ENCODE measurements around the gene MUCL1.
"Not testable (repeated sequence)": the region's sequence is repeated elsewhere in the genome, so short reads cannot be mapped to it uniquely, and the experiment has no call there.

Gene MUCL1, protein sequence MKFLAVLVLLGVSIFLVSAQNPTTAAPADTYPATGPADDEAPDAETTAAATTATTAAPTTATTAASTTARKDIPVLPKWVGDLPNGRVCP

DNA sequence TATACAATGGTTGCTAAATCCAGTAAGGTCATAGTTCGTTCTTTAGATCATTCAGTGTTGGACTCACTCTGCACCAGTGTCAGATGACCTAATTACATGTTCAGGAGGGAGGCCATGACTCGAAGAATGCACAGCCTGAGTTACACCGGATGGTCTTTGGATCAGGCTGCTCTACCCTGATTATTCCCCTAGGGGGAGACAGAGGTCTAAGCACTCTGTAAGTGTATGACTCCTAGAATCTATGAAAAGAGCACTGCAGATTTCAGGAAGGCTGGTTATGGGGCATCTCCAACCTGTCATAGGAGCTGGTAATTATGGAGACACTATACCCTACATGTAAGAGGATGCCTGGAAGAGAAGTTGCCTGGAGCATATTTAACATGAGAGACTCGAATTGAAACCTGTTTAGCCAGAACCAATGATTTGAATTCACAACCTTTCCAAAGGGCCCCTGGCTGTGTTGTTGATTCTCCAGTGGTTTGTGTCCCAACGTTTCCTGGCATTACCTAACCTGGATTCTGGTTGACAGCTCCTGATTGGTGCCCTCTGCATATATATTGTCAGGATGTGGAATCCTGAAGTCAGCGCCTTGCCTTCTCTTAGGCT is at the start of gene MUCL1:
MUCL1 (plus strand) TSS at position 584 of the 606 bp plus-strand sequence. CDS start 67 bp downstream, outside the sequence.
- in situ Hi-C loops (cut with MboI; ENCODE audit: low sequenced_read_pairs) = no loop called here

DNA sequence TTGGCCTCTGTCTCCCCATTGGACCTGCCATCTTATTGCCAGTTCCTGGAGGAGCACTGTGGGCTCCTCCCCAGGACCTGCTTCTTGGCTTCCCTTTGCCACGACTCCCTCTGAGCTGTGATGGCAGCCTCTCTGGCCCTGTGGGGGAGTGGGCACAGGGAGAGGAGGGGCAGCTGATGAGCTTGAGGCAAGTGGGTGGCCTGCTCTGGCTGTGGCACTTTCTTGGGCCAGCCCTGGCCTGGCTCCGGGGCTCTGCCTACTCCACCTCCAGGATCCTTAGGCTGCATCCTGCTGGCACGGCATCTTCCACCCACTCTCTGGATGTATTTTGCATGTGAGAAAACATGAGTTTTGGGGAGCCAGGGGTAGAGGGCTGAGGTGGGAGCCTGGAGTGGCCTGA is 32.6 kb upstream of the MUCL1 start:
- in situ Hi-C loops (cut with MboI; ENCODE audit: low sequenced_read_pairs) = no loop called here

DNA sequence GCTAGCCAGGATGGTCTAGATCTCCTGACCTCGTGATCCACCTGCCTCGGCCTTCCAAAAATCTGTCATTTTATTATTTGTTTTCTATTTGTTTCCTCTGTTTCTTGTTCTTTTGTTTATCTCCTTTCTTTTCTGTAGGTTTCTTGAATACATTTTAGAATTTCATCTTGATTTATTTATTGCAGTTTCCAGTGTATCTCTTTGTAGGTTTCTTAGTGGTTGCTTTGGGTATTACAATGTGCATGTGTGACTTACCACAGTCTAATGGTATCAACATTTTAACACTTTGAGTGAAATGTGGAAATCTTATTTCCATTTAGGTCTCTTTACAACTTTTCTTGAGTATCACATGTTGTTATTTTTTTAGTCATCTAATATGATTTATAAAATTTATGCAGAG is 29.9 kb upstream of the MUCL1 start:
- in situ Hi-C loops (cut with MboI; ENCODE audit: low sequenced_read_pairs) = no loop called here

DNA sequence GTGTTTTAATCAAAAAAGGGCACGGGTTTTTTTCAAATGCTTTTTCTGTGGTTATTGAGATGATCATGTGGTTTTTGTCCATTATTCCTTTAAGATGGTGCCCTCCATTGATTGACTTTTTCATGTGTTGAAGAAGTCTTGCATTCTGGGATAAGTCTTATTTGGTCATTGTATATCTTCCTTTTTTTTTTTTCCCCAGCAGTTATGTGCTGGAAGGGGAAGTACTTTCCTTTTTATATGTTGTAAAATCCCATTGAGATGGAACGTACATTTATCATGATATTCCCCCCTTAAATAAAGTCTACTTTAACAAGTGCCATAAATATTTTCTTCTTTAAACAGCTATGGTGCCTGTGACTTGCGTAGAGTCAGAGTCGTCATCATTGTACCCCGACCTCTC is 24.8 kb upstream of the MUCL1 start:
- in situ Hi-C loops (cut with MboI; ENCODE audit: low sequenced_read_pairs) = no loop called here

DNA sequence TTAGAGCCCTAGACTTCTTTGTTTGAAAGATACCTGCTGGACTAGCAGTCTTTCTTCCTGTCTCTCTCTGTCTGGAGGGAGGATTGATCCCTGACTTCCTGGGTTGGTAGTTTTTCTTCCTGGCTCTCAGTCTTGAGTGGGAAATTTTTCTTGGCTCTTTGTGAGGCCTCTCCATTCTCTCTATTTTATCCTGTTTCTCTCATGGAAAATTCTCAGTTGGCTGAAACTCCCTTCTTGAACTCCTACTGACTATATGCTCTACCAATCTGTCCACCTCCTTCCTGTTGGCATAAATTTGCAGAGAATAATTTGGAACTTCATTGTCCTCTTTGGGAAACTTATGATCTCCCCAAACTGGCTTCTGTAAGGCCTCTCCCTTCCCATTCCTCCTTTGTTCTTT is 24.1 kb upstream of the MUCL1 start:
- in situ Hi-C loops (cut with MboI; ENCODE audit: low sequenced_read_pairs) = no loop called here

DNA sequence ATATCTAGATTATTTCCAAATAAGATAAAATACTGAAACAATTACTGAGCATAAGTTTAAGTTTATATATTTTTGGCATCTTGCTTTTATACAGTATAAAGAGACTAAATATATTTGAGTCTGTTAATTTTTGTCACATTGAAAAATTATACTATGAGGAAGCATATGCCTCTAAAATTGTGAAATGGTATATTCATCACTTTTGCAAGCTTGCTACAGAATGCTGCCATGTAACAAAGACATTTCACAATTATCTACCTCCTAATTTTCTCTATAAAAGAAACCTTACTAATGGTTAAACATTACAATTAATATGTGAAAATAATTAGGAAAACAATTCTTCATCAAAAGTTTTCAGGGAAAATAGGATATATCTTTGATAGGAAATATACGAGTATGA is 22.7 kb upstream of the MUCL1 start:
- in situ Hi-C loops (cut with MboI; ENCODE audit: low sequenced_read_pairs) = no loop called here

DNA sequence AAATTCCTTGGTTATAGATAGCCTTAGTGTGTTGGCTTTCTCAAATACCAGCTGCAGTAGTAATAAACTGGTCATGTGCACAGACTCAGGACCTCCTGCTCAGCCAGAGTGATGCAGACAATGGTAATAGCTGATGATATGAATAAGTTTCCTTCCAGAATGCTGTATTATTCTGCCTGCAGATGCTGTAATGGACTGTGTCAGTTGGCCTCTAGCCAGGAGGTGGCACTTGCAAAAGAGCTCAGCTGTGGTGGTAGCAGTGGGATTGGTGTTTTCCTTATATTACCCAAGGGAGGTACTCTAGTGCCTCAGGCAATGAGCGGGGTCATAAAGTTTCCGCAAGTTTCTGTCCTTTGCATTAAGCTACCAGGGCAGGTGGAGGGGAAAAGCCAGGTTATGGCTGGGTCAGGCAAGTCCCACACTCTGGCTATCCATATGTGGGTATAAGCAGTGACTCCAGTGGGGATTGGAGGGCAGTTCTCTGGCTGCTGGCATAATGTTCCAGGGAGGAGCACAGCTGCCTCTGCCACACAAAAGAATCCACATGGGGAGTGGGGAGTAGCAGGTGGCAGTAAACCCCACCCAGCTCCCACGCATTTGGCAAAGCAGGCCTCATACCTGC is 14.0 kb upstream of the MUCL1 start:
- in situ Hi-C loops (cut with MboI; ENCODE audit: low sequenced_read_pairs) = no loop called here

DNA sequence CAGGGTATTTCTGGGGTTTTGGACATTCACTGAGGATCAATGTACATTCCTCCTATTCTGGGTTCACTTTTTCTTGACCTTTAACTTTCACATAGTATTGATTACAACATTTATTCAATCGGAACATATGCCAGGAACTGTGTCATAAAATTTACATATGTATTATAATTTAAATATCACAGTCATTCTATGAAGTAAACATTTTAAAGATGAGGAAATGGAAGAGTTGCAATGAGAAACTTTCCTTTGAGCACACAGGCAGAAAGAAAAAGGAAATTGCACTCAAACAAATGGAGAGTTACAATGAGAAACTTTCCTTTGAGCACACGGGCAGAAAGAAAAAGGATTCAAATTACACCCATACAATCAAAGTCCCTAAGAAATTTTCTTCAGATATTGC is 3.1 kb downstream of the MUCL1 start:
- in situ Hi-C loops (cut with MboI; ENCODE audit: low sequenced_read_pairs) = no loop called here

DNA sequence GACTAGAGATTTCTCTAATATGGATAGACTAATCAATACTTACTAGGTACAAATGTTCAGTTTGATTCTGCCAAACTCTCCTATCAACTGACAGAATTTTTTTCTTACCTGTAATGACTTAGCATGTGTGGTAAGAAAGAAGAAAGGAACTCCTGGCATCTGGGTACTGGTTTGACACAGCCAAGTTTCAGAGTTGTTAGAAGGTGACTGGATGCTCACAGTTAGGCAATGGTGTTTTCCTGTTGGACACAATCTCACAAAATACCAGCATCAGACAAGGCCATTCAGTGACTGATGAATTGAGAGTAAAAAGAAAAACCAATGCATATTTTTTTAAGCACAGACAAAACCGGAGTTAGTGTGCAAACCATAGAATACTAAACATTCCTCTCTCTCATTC is 4.2 kb downstream of the MUCL1 start:
- in situ Hi-C loops (cut with MboI; ENCODE audit: low sequenced_read_pairs) = no loop called here

DNA sequence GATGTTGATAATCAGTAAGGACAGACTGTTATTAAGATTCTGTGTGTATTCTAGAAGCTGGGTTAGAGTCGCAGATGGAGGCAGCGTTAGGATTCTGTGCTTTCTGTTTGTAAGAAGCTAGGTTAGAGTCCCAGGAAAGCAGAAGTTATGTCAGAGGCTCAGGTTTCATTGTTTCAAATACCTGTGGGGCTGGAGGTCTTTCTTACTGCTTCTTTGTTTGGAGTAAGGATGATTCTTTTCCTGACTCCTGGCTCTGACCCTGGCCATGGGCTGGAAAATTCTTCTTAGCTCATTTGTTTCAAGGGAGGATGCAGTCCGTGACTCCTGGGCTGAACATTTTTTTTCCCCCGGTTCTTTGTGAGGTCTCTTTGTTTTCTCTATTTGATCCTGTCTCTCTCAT is 5.2 kb downstream of the MUCL1 start:
- in situ Hi-C loops (cut with MboI; ENCODE audit: low sequenced_read_pairs) = no loop called here

DNA sequence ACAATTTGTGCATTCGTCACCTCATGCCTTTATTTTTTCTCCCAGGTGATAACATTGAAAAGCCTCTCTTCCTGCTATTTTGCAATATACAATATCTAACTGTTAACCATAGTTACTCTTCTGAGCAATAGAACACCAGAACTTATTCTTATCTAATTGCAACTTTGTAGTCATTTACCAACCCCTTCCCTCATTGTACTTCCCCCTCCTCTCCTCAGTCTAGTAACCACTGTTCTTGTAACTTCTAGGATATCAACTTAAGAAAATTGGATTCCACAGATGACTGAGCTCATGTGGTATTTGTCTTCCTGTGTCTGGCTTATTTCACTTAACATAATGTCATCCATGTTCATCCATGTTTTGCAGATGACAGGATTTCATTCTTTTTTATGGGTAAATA is 7.6 kb downstream of the MUCL1 start:
- in situ Hi-C loops (cut with MboI; ENCODE audit: low sequenced_read_pairs) = no loop called here

DNA sequence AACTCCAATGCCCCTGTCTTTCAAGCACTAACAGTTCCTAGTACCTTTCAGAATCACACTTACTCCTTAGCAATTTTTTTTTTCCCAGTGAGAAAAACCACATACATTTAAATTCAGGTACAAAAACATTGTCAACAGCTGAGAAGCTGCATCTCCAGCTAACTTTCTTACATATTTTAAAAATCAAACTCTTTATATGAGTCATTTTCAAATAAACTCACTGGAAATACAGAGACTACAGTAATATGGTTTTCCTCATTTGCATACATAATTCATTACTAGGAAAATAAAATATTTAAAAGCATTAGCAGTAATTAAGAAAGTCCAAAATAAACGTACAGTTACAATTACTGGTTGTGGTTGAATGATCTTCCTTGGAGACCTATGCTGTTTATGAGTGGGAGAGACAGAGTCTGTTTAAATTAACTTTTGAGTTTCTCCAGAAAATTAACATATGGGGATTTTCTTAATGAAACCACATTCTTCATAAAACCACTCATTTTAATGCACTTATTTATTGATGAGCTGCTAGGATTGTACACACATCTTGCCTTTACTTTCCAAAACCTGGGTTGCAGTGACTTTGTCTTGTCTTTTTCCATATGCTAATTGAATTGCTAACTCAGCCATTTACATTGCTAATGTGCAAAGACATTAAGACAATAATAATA is 9.8 kb downstream of the MUCL1 start:
- in situ Hi-C loops (cut with MboI; ENCODE audit: low sequenced_read_pairs) = no loop called here

DNA sequence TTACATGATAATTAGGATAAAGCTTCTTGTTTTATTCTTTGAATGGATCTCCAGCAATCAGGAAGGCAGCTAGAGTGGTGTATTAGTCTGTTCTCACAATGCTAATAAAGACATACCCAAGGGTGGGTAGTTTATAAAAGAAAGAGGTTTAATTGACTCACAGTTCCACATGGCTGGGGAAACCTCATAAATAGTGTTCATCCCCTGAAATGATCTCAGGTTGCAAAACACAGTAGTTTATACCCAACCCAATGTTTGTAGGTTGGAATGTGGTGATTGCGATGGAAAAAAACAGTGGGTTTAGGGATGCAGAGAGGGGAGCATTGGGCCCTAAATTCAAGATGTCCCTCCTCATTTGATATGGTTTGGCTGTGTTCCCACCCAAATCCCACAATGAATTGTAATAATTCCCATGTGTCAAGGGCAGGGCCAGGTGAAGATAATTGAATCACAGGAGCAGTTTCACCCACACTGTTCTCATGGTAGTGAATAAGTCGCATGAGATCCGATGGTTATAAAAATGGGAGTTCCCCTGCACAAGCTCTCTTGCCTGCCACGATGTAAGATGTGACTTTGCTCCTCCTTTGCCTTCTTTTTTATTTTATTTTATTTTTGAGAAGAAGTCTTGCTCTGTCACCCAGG is 11.5 kb downstream of the MUCL1 start:
- in situ Hi-C loops (cut with MboI; ENCODE audit: low sequenced_read_pairs) = no loop called here

DNA sequence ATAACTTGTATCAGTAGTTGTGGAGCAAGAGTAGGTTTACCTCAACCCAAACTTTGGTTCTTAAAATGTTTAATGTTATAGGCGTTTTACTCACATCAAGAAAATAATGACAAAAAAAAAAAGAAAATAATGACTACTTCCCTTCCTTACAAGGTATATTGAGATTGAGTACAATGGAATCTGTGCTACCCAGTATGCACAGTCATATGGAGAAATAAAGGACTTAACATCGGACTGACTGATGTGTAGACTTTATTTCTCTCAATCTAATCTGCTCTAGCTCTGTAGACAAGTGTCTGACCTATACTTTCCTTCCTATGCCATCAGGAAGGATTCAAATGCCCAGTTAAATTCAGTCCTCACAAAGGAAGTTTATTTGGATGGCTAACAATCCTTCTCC is 14.4 kb downstream of the MUCL1 start:
- in situ Hi-C loops (cut with MboI; ENCODE audit: low sequenced_read_pairs) = no loop called here

DNA sequence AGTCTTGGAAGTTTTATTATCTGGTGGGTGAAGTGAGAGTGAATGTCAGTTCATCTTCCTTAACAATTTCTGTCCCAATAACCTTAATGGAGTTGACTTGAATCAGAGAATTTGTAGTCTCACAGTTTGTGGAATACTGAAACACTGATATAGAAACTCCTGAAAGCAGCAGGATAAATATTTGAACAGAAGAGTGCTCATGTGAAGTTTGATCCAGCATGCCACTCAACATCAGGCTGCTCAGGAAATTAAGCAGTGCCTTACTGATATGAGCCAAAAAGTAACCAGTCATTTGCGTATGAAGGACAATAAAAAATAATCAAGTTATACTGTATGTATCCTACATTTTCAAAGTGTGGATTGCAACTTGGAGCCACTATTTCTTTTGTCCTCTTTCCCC is 15.7 kb downstream of the MUCL1 start:
- in situ Hi-C loops (cut with MboI; ENCODE audit: low sequenced_read_pairs) = no loop called here

DNA sequence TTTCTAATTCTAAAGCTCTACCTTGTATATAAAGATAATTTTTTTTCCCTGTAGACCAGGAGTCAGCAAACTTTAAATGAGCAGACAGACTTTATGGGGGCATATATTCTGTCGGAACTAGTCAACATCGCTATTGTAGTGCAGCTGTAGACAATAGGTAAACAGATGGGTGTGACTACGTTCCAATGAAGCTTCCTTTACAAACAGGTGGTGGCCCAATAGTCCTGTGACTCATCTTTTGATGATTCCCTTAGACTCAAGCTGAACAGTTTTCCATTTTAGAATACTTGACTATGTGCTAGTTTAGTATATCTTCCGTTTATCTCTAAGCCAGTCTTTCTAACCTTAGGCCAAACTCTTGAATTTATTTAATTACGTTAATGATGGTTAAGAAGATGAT is 16.3 kb downstream of the MUCL1 start:
- in situ Hi-C loops (cut with MboI; ENCODE audit: low sequenced_read_pairs) = no loop called here

DNA sequence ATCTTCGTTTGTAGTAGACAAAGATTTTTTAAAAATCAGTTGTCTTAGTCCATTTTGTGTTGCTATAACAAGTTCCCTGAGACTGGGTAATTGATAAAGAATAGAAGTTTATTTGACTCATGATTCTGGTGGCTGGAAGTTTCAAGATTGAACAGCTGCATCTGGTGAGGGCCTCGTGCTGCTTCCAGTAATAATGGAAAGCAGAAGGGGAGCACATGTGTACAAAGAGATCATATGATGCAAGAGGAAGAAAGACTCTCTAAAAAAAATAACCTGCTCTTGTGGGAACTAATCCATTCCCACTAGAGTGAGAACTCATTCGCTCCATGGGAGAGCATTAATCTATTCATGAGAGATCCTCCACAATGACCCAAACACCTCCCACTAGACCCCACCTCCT is 24.8 kb downstream of the MUCL1 start:
- in situ Hi-C loops (cut with MboI; ENCODE audit: low sequenced_read_pairs) = no loop called here

DNA sequence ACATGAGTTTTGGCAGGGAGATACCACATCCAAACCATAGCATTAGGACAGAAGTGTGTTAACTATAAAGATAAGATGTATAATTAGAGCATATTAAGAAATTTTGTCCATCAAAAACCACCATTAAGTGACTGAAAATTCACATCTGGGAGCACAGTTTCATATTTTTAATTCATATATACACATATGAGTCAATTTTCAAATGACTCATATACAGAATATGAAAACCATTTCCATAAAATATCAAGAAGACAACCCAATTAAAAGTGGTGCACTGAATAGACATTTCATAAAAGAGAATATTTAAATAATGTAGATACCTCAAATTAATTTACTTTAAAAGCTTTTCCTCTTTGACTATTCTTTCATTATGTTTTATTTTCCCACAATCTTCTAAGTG is 25.3 kb downstream of the MUCL1 start:
- in situ Hi-C loops (cut with MboI; ENCODE audit: low sequenced_read_pairs) = no loop called here

DNA sequence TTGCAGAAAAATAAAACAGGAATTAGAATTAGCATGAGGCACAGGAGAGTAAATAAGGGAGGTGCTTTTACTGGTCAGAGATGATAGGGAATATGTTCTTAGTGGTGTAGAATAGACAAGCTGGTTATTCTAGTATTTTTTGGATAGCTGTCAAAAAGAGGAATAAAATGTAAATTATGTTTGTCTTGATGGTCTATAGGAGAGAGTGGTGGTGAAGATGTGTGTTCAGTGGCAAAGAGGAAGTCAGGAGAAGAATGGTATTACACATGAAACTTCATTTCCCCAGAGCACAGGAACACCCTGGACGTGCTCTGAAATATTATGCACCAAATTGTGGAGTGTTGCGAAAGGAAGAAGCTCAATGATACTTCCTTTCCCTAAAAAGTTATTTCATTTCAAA is 27.8 kb downstream of the MUCL1 start:
- in situ Hi-C loops (cut with MboI; ENCODE audit: low sequenced_read_pairs) = no loop called here

DNA sequence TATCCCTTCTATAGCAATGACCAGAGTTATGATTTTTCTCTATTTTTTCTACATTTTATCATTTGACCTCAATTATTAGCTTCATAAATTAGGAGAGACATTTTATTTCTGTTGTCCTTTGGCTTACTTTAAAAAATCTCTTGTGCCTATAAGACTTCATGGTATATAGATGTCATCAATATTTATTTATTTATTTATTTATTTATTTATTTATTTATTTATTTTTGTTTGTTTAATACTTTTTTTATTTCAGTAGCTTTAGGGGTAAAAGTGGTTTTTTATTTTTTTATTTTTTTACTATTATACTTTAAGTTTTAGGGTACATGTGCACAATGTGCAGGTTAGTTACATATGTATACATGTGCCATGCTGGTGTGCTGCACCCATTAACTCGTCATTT is 28.3 kb downstream of the MUCL1 start:
- in situ Hi-C loops (cut with MboI; ENCODE audit: low sequenced_read_pairs) = not testable (repeated sequence)

DNA sequence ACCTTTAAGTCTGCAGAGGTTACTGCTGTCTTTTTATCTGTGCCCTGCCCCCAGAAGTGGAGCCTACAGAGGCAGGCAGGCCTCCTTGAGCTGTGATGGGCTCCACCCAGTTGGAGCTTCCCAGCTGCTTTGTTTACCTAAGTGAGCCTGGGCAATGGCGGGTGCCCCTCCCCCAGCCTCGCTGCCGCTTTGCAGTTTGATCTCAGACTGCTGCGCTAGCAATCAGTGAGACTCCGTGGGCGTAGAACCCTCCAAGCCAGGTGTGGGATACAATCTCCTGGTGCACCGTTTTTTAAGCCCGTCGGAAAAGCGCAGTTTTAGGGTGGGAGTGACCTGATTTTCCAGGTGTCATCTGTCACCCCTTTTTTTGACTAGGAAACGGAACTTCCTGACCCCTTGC is 34.1 kb downstream of the MUCL1 start:
- in situ Hi-C loops (cut with MboI; ENCODE audit: low sequenced_read_pairs) = not testable (repeated sequence)

DNA sequence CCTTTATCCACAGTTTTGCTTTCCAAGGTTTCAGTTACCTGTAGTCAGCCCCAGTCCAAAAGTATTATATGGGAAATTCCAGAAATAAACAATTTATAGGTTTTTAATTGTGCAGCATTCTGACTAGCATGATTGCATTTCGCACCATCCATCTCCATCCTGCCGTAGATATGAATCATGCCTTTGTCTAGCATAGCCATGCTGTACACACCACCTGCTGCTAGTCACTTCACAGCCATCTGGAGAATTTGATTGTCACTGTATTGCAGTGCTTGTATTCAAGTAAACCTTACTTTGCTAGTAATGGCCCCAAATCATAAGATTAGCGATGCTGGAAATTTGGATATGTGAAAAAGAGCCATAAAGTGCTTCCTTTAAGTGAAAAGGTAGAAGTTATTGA is 36.0 kb downstream of the MUCL1 start:
- in situ Hi-C loops (cut with MboI; ENCODE audit: low sequenced_read_pairs) = no loop called here

Data from hTERT RPE-1 (cell line).